ENCODE measurements around the gene CLCF1. TPM values are rescaled to one million over a fixed set of nuclear protein-coding genes. Genes with fewer than 3 reads are reported as not detected.

Gene CLCF1
- total and polyA plus RNA-seq, 2 of the 13 experiments (the other 11 are each of a cell fraction or from before 2014, with no cell fraction given), result 0.49 to 0.78 TPM

GRCh38 chr11:67355023-67355793 is 18.2 kb downstream of the CLCF1 start (continued):
- TF ChIP-seq ZNF280D (CRISPR knock-in tag; IDR thresholded peaks at IDR 0.05) (0 out of 2 replicates have a peak, but pooled peaks have one; percentile 1), ZNF333 (CRISPR knock-in tag; IDR thresholded peaks at IDR 0.05; ENCODE audit: borderline replicate concordance) (0 out of 2 replicates have a peak, but pooled peaks have one; percentile 26), KDM5B (CRISPR knock-in tag; IDR thresholded peaks at IDR 0.05; ENCODE audit: borderline replicate concordance) (peak; percentile 70; the same call in 1 of the 2 replicates), AGO2 (optimal IDR thresholded peaks at IDR 0.05; ENCODE audit: low read depth, low read length) (peak; percentile 54), ZSCAN25 (CRISPR knock-in tag; IDR thresholded peaks at IDR 0.05) (no peak), TEAD2 (CRISPR knock-in tag; IDR thresholded peaks at IDR 0.05) (no peak), ZBTB46 (CRISPR knock-in tag; IDR thresholded peaks at IDR 0.05; ENCODE audit: borderline replicate concordance) (no peak), BRD4 (CRISPR knock-in tag; IDR thresholded peaks at IDR 0.05) (no peak), IRF9 (CRISPR knock-in tag; IDR thresholded peaks at IDR 0.05; ENCODE audit: borderline replicate concordance) (0 out of 2 replicates have a peak, but pooled peaks have one; percentile 0), SP4 (CRISPR knock-in tag; IDR thresholded peaks at IDR 0.05) (0 out of 2 replicates have a peak, but pooled peaks have one; percentile 26), MXD3 (CRISPR knock-in tag; IDR thresholded peaks at IDR 0.05) (0 out of 2 replicates have a peak, but pooled peaks have one; percentile 9), ZNF431 (CRISPR knock-in tag; IDR thresholded peaks at IDR 0.05; ENCODE audit: borderline replicate concordance, low read depth) (0 out of 2 replicates have a peak, but pooled peaks have one; percentile 6), HBP1 (CRISPR knock-in tag; IDR thresholded peaks at IDR 0.05; ENCODE audit: low read depth) (0 out of 2 replicates have a peak, but pooled peaks have one; percentile 17), SRY (CRISPR knock-in tag; IDR thresholded peaks at IDR 0.05) (0 out of 2 replicates have a peak, but pooled peaks have one; percentile 35), ZFX (CRISPR knock-in tag; IDR thresholded peaks at IDR 0.05; ENCODE audit: low read depth) (peak; percentile 21)

Data from HepG2 (cell line).